Activated naive CD4-positive, alpha-beta T cell treated with anti-CD3 and anti-CD28 coated beads, Interleukin-2, amount 50 U/mL, for 24 hours (primary cell): ENCODE data around the gene SMYD5.
"Not testable (repeated sequence)": the region's sequence is repeated elsewhere in the genome, so short reads cannot be mapped to it uniquely, and the experiment has no call there.

Experiments used
- H3K27ac Mint-ChIP-seq: one replicate; pipeline ENCODE4 v1.8.0; 2021; ENCODE audit warnings: mild to moderate bottlenecking, mixed read lengths
- H3K27me3 Mint-ChIP-seq: one replicate; pipeline ENCODE4 v1.8.0; 2021; ENCODE audit warnings: mixed read lengths
- H3K36me3 Mint-ChIP-seq: one replicate; pipeline ENCODE4 v1.8.0; 2021; ENCODE audit warnings: mixed read lengths
- H3K4me1 Mint-ChIP-seq: one replicate; pipeline ENCODE4 v1.8.0; 2021; ENCODE audit warnings: mixed read lengths
- H3K4me3 Mint-ChIP-seq: one replicate; pipeline ENCODE4 v1.8.0; 2021; ENCODE audit warnings: mild to moderate bottlenecking, mixed read lengths
- H3K9me3 Mint-ChIP-seq: one replicate; pipeline ENCODE4 v1.8.0; 2021; ENCODE audit warnings: mixed read lengths

Gene SMYD5

DNA sequence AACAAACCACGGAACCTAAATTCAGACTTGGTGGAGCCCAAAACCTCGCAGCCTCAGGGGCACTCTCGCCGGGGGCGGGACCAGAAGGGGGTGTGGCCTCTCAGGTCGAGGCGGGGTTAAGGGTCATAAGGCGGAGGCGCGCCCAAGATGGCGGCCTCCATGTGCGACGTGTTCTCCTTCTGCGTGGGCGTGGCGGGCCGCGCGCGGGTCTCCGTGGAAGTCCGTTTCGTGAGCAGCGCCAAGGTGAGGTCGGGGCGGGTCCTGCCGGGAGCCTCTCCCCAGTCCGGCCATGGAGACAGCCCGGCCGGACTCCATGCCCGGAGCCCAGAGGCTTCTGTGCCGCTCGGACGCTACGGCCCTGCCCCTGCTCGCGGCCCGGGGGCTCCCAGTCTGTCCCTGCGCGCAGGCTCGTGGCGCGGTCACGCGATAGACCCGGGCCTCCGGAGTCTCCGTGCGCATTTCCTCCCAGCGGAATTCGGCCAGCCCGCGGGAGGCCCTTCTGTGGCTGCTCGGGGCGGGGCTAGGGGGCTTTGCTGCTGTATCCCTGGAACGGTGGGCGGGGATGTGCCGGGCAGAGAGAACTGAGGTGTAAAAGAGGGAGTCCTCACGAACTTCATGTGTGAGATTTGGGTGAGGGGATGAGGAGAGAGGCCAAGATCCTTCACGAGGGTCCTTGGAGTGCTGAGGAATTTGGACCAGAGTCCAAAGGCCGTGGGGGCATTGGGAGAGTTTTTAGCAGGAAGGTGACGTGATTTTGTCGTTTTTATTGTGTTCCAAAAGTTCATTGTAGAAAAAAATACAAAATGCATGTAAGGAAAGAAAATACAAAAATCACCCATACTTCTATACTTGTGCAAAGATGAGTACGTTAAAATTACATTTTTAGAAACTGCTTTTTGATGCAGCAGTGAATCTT is at the start of gene SMYD5:
TSS of gene SMYD5 (plus strand) at position 126 of the 916 bp plus-strand sequence. CDS start at position 148, 22 bp downstream.
- Mint-ChIP-seq H3K4me1 (peaks cover 36% of the 10 kb centered on the region), H3K27ac (peak within 1 kb of the TSS; percentile 99), H3K9me3 (no peaks in the 10 kb centered on the region), H3K36me3 (peaks cover 3% of the 10 kb centered on the region), H3K27me3 (no peaks in the 10 kb centered on the region), H3K4me3 (peak within 1 kb of the TSS; percentile 99)

DNA sequence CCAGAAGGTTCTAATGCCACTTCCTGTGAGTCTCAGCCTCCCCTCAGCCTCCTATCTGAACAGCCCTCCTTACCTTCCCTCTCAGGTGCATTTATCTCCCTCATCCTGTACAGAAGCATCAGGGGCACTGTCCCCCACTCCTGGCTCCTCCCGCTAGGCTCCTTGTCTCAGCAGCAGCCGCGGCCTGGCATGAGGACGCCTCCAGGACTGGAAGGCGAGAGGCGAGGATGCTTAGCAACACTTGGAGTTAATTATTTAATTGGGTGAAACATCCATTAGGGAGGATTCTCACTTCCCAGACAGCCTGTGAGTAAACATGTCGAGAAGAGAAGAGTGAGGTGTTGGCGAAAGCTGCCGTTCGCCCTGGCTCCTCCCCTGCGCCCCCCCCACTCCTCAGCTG is 48.1 kb upstream of the SMYD5 start:
- not testable (repeated sequence) for H3K27ac Mint-ChIP-seq, H3K27me3 Mint-ChIP-seq, H3K4me1 Mint-ChIP-seq, H3K36me3 Mint-ChIP-seq, H3K4me3 Mint-ChIP-seq, H3K9me3 Mint-ChIP-seq

DNA sequence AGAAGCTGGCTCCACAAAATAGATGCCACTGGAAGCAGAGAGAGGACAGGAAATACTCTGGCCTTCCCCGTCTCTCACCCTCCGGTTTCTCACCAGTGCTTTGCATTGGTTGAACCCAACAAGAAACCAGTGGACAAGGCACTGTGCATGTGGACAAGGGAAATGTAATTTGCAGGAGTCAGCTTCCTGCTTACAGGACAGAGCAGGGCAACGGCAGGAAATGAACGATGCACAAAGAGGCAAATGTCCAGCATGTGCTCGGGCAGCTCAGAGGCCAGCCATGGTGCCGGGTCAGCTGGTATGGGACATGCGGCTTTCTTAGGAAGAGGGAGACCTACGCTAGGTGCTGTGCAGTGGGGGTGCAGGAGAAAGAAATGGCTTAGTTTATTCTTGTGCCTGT is 47.2 kb upstream of the SMYD5 start:
- H3K36me3 Mint-ChIP-seq, H3K4me3 Mint-ChIP-seq, H3K4me1 Mint-ChIP-seq, H3K27ac Mint-ChIP-seq, H3K27me3 Mint-ChIP-seq, H3K9me3 Mint-ChIP-seq: not testable (repeated sequence)

DNA sequence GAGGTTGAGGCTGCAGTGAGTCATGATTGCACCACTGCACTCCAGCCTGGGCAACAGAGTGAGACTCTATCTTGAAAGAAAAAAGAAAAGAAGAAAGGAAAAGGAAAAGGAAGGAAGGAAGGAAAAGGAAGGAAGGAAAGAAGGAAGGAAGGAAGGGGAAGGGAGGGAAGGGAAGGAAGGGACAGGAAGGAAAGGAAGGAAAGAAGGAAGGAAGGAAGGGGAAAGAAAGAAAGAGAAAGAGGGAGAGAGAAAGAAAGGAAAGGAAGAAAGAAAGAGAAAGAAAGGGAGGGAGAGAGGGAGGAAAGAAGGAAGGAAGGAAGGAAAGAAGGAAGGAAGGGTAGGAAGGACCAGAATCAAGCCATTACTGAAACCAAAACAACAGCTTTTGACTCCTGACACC is 45.7 kb upstream of the SMYD5 start:
- H3K27me3 Mint-ChIP-seq, H3K9me3 Mint-ChIP-seq, H3K4me3 Mint-ChIP-seq, H3K36me3 Mint-ChIP-seq, H3K4me1 Mint-ChIP-seq: not testable (repeated sequence)
- peak overlapping the region; percentile 46 for H3K27ac Mint-ChIP-seq

DNA sequence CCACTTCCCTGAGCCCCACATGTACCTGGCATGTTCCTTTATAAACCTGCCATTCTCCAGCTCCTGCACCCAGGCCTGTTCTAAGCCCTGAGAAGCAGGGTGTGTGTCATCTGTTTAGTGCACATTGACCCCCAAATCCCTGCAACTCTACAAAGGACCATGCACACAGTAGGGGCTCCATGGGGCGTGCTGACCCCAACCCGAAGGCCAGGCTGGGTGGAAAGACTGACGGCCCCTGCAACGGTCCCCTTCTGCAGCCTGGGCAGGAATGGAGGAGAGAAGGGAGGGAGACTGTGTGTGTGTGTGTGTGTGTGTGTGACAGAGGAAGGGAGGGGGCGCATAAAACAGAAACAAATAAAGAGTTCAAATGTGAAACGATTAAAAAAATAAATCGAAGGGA is 43.7 kb upstream of the SMYD5 start:
- H3K9me3 Mint-ChIP-seq, H3K27me3 Mint-ChIP-seq, H3K4me1 Mint-ChIP-seq, H3K4me3 Mint-ChIP-seq, H3K36me3 Mint-ChIP-seq, H3K27ac Mint-ChIP-seq: not testable (repeated sequence)

DNA sequence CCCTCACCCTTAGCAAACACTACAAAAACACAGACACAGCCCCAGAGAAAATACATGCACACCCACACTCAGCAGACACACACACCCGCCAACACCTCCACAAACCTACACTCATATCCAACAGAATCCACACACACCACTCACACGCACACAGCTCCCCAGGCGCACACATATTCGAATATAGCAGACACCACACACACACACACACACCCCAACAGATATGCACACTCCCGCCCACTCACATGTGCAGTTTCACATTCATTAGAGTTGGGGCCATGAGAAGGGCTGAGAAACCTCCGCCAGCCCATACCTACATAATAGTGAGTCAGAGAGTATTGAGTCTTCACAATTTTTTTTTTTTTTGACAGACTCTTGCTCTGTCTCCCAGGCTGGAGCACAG is 41.1 kb upstream of the SMYD5 start:
- Mint-ChIP-seq H3K27ac (no peak overlapping the region), H3K9me3 (no peaks in the 10 kb centered on the region), H3K36me3 (no peaks in the 10 kb centered on the region), H3K27me3 (peaks cover 8% of the 10 kb centered on the region), H3K4me1 (peaks cover 19% of the 10 kb centered on the region), H3K4me3 (no peak overlapping the region)

DNA sequence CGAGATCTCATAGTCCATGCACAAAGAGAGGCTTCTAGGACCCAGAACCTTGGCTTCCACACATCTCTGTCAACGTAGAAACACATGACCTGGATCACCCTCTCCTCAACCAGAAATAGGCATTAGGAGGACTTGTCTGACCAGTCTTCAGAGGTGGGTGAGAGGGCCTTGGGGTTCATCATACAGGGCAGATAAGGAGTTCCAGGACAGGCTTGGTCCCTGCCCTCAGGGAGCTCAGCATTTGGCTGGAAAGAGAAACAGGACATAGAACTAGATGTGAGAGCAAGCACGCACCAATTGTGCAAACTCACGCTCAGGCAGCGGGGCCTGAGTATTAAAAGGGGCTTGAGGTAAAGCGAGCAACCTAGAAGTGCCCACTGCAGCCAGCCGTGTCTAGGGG is 40.3 kb upstream of the SMYD5 start:
- no peak overlapping the region for H3K27ac Mint-ChIP-seq
- no peaks in the 10 kb centered on the region for H3K36me3 Mint-ChIP-seq

DNA sequence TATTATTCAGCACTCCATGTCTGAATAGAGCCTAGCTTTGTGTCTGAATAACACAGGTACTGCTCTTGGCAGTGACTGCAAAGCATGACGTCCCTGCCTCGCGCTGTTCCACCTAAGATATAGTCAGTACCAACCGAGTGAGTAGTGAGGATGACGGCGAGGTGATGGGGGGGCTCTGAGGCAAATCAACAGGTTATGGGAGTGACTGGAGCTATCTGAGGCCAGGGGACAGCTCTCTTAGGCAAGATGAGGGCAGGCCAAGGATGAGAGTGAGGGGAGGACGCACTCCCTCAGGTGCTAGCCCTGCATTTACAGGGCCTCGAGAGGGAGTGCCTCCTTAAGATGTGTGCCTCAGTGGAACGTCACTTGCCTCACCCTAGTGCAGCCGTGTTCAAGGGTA is 39.8 kb upstream of the SMYD5 start:
- Mint-ChIP-seq H3K27ac (no peak overlapping the region), H3K27me3 (peaks cover 11% of the 10 kb centered on the region), H3K9me3 (no peaks in the 10 kb centered on the region), H3K4me1 (peaks cover 19% of the 10 kb centered on the region), H3K36me3 (no peaks in the 10 kb centered on the region), H3K4me3 (no peak overlapping the region)

More for the DNA sequence above, 40.3 kb upstream of the SMYD5 start:
- H3K4me1 Mint-ChIP-seq: peaks cover 19% of the 10 kb centered on the region
- H3K9me3 Mint-ChIP-seq: no peaks in the 10 kb centered on the region
- H3K4me3 Mint-ChIP-seq: no peak overlapping the region
- H3K27me3 Mint-ChIP-seq: peaks cover 11% of the 10 kb centered on the region

DNA sequence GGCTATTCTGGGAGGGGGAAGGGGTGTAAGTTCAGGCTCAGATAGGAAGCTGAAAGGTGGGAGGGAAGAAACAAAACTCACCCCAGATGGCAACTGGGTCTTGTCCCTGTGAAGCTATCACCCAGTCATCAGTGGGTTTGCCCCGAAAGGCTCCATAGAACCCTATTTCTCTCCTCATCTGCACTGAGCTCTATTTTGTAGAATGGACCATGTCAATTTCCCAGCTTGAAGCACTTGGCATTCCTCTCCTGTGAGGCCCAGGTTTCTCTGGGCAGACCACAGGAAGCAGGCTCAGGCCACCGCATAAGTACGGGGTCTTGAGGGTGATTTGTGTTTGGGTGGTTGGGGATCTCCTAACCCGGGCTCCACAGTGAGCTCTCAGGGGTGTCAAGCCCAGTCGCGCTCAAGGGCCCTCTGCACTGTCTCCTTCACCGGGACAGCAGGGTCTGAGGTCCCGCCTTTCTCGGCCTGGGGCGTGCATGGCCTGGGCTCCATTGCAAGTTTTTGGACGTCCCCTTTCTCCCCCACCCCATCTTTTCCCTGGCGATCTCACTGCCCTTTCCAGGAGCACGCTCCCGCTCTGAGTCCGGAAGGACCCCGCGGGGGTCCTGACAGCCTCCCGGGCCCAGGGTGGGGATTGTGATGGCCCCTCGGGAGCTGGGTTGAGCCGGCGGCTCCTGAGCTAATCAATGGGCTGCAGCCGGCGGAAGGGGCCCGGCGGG is 38.9 kb upstream of the SMYD5 start:
- Mint-ChIP-seq H3K9me3 (no peaks in the 10 kb centered on the region), H3K4me3 (peak overlapping the region; percentile 34), H3K4me1 (peaks cover 19% of the 10 kb centered on the region), H3K36me3 (no peaks in the 10 kb centered on the region), H3K27ac (no peak overlapping the region), H3K27me3 (peaks cover 13% of the 10 kb centered on the region)

DNA sequence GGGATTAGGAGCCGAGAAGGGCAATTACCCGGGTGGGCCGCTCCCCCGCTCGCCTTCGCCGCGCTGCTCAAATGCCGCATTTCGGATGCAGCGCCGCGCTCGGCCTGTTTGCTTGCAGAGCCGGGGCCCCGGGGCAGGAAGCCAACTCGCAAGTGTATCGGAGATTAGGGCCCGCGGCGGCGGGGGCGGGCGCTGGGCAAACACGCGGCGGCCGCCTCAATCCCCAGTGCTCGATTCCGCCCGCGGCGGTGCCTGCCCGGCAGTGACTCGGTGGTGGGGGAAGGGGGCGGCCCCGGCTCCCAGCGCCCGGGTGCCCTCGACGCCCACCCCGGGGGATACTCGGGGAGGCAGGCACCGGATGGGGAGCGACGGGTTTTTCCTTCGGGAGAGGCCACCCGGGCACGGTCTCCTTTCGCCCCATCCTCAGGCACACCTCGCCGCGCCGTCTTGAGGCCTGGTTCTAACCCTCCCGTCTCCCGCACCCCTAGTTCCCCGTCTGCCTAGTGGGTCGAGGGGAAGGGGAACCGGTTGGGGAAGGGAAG is 38.3 kb upstream of the SMYD5 start:
- no peak overlapping the region for H3K27ac Mint-ChIP-seq
- peaks cover 19% of the 10 kb centered on the region for H3K4me1 Mint-ChIP-seq
- peak overlapping the region; percentile 87 for H3K4me3 Mint-ChIP-seq

DNA sequence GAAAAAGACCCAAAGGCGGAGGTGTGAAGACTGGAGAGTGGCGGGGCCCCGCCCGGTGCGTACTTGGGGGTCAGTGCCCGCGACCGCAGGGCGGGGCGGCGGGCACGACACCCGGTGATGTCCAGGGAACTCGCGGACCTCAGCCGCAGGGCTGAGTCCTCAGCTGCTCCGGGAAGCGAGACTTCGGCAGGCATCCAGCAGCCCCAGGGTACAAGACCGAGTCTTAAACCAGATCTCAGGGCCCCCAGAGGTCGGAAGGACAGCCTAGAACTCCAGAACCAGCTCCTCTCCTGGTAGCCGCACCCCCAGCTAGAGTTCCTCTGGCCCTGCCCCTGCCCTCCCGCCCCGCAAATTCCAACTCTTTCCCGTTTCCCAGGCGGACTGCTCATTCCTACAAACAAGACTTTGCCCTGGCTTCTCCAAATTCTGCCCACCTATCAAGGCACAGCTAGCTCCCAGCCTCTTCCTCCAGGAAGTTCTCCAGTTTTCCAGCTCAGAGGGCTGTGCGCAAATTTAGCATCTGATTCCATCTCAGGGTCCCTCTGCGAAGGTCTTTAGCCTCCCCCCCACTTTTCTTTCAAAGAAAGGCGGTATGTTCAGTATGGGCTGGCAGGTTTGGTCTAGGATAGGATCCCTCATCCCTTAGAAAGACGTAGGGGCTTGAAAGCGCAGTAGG is 37.7 kb upstream of the SMYD5 start:
- Mint-ChIP-seq H3K9me3 (no peaks in the 10 kb centered on the region), H3K4me3 (peak overlapping the region; percentile 87), H3K27me3 (peaks cover 16% of the 10 kb centered on the region), H3K36me3 (no peaks in the 10 kb centered on the region), H3K27ac (no peak overlapping the region), H3K4me1 (peaks cover 19% of the 10 kb centered on the region)

More for the DNA sequence above, 38.3 kb upstream of the SMYD5 start:
- Mint-ChIP-seq H3K36me3 (no peaks in the 10 kb centered on the region), H3K27me3 (peaks cover 15% of the 10 kb centered on the region), H3K9me3 (no peaks in the 10 kb centered on the region)

DNA sequence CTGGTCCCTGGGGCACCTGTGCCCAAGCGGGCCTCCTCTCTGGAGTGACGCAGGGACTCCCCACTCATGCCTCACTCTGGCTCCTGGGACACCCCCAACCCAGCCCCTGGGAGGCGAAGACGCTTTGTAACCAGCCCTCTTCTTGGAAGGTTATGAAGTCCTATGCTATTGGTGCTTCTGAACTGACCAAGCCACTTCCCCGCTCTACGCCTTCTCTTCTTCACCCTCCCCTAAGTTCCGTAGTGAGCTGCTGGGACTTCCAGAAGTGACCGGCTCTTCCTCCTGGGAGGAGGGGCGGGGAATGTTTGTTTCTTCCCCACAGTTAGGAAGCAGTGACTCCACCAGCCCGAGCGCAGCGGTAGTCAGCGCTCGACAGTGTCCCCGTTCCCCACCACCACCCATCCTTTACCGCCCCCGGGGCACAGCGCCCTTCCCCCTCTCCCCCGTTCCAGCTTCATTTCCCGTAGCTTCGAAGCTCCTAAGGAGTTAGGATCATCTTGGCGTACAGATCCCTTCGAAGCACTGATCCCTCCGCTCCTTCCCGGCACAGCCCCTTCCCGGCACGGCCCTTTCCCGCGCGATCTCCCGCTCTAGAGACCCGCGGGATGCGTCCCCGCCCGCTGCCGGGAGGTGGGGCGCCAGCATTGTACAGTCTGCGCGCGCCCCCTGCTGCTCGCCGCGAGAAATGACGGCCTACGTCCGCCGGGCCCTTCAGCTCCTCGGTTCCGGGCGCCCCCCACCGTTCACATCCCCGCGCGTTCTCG is 37.0 kb upstream of the SMYD5 start:
- Mint-ChIP-seq H3K27me3 (peaks cover 14% of the 10 kb centered on the region), H3K27ac (no peak overlapping the region), H3K4me1 (peaks cover 19% of the 10 kb centered on the region), H3K9me3 (no peaks in the 10 kb centered on the region), H3K36me3 (no peaks in the 10 kb centered on the region), H3K4me3 (peak overlapping the region; percentile 87)

DNA sequence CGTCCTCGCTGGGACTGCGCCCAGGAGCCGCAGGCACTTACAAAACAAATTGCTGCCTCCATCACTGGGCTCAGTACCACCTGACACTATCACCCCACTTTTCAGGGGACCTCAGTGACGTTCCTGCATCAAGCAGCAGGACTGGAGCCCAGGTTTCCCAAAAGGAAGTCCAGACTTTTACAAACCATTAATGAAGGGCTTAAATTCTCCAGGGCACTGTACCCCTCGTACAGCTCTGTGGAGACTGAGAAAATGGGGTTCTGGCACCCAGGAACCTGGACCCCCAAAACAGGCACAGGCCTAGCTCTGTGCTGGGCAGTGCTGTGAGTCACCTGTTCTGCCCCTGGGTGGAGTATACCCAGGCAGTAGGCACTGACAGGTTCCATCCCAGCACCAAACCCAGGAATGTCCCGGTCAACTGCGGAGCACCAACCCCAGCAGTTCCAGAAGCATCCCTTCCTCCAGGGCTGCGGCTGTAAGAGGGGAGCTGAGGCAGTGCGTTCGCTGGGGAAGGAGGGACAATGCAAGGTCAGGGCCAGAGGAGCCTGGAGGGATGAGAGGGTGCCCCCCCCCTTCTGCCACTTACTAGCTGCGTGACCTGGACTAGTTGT is 36.3 kb upstream of the SMYD5 start:
- H3K9me3 Mint-ChIP-seq: no peaks in the 10 kb centered on the region
- peaks cover 18% of the 10 kb centered on the region for H3K4me1 Mint-ChIP-seq
- H3K4me3 Mint-ChIP-seq: peak overlapping the region; percentile 87
- no peaks in the 10 kb centered on the region for H3K36me3 Mint-ChIP-seq
- peaks cover 17% of the 10 kb centered on the region for H3K27me3 Mint-ChIP-seq
- no peak overlapping the region for H3K27ac Mint-ChIP-seq

DNA sequence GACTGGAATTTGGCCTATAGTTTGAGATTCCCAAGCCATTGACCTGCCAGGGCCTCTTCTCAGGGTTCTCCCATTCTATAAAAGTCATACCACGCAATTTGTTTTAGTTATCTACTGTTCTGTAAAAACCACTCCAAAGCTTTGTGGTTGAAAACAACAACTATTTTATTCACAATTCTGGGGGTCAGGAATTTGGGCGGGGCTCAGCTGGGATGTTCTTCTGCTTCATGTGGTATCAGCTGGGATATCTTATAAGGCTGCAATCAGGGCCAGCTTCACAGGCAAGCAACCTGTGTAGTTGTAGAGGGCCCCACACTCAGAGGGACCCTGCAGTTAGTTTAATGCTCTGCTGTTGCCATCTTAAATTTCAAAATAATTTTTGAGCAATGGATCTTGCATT is 28.1 kb upstream of the SMYD5 start:
- peaks cover 3% of the 10 kb centered on the region for H3K27me3 Mint-ChIP-seq
- H3K9me3 Mint-ChIP-seq: no peaks in the 10 kb centered on the region
- no peaks in the 10 kb centered on the region for H3K4me1 Mint-ChIP-seq
- no peak overlapping the region for H3K4me3 Mint-ChIP-seq
- H3K36me3 Mint-ChIP-seq: peaks cover 1% of the 10 kb centered on the region
- no peak overlapping the region for H3K27ac Mint-ChIP-seq

DNA sequence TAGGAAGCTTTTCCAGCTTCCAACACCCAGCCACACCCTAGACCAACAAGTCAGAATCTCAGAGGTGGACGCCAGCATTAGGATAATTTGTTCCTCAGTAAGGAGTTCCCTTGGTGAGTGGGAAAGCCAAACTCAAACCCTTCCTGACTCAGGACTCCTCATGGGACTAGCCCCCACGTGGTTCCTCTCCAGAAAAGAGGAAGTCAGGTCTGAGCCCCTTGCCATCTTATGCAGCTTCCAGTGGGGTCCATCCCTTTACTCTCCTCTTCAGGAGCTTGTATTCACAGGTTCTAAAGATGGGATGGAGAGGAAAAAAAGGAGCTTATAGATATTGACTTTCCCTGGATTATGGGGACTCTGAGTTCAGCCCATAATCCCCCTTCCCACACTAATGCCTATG is 26.5 kb upstream of the SMYD5 start:
- Mint-ChIP-seq H3K4me3 (no peak overlapping the region), H3K9me3 (no peaks in the 10 kb centered on the region), H3K36me3 (peaks cover 1% of the 10 kb centered on the region), H3K27me3 (peaks cover under 1% of the 10 kb centered on the region), H3K4me1 (no peaks in the 10 kb centered on the region), H3K27ac (no peak overlapping the region)
